CD1c-positive myeloid dendritic cell (primary cell): ENCODE results near the gene ERLIN1.

Source experiments
- DNase-seq: peaks from one replicate; pipeline ENCODE4 v3.0.0-alpha.2; 2016; ENCODE audit errors: extremely low spot score

Gene ERLIN1

GRCh38 chr10:100172349-100172748 is 13.5 kb downstream of the ERLIN1 start:
- no peak for DNase-seq

GRCh38 chr10:100168313-100168643 is 17.6 kb downstream of the ERLIN1 start:
- DNase-seq = no peak

- DNase-seq = no peak
These were observed 18.1 kb downstream of the ERLIN1 start for GRCh38 chr10:100167553-100168312.

GRCh38 chr10:100163704-100164621 is 21.9 kb downstream of the ERLIN1 start:
- no peak for DNase-seq

GRCh38 chr10:100162696-100163095 is 23.1 kb downstream of the ERLIN1 start:
- no peak for DNase-seq

- no peak for DNase-seq
These were observed 27.6 kb downstream of the ERLIN1 start for GRCh38 chr10:100158044-100158805.

- DNase-seq = no peak
These were observed 28.7 kb downstream of the ERLIN1 start for GRCh38 chr10:100157156-100157555.

- DNase-seq = no peak
These were observed 29.9 kb downstream of the ERLIN1 start for GRCh38 chr10:100155936-100156335.

GRCh38 chr10:100154666-100155065 is 31.2 kb downstream of the ERLIN1 start:
- no peak for DNase-seq

GRCh38 chr10:100153239-100153825 is 32.5 kb downstream of the ERLIN1 start:
- no peak for DNase-seq

GRCh38 chr10:100151723-100152300 is 34.0 kb downstream of the ERLIN1 start:
- no peak for DNase-seq

- peak; percentile 2 for DNase-seq
These were observed 37.2 kb downstream of the ERLIN1 start for GRCh38 chr10:100148353-100149211.

- DNase-seq = no peak
These were observed 38.8 kb downstream of the ERLIN1 start for GRCh38 chr10:100146875-100147650.

GRCh38 chr10:100146398-100146797 is 39.4 kb downstream of the ERLIN1 start:
- DNase-seq = no peak

GRCh38 chr10:100143756-100144155 is 42.1 kb downstream of the ERLIN1 start:
- no peak for DNase-seq

- DNase-seq = no peak
These were observed 44.3 kb downstream of the ERLIN1 start for GRCh38 chr10:100141446-100142087.

GRCh38 chr10:100140070-100140469 is 45.8 kb downstream of the ERLIN1 start:
- no peak for DNase-seq

- DNase-seq = no peak
These were observed 46.8 kb downstream of the ERLIN1 start for GRCh38 chr10:100138921-100139496.

GRCh38 chr10:100135486-100135885 is 50.3 kb downstream of the ERLIN1 start:
- no peak for DNase-seq
